HepG2 (cell line): ENCODE data around the gene DUSP15.

Source experiments
- AHDC1 ChIP-seq: sonication (generic); formaldehyde crosslinking; IDR thresholded peaks from 2 replicates; pipeline ENCODE4 v1.5.1; 2020; ENCODE audit warnings: mild to moderate bottlenecking, missing genetic modification reagents, borderline replicate concordance
- ZBTB42 ChIP-seq: sonication (generic); formaldehyde crosslinking; IDR thresholded peaks from 2 replicates; pipeline ENCODE4 v1.5.0; 2020; ENCODE audit warnings: mild to moderate bottlenecking, missing genetic modification reagents

GRCh38 chr20:31835554-31835953, 34.8 kb downstream of the DUSP15 start:
- no peak for TF ChIP-seq AHDC1 (CRISPR knock-in tag)
- no peak for TF ChIP-seq ZBTB42
